ENCODE measurements around the gene NLGN1.

DNA sequence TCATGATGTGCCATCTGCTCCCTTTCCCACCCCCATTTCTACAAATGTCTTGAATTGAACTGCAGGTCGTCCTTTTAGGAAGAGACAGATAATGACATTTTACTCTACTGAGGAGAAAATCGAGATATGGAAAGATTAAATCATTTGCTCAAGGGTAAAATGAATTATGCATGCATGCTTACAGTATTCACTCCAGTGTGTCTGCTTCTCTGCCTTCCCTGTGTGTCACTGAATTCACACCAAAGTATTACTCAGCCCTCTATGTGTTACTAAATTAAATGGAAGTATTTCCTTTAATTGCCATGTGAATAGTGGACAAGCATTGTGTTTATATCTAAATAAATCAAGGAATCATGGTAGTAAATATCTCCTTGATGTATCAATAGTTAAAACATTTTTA, 449.0 kb downstream of the NLGN1 start:
- TF ChIP-seq, protein P1, sequence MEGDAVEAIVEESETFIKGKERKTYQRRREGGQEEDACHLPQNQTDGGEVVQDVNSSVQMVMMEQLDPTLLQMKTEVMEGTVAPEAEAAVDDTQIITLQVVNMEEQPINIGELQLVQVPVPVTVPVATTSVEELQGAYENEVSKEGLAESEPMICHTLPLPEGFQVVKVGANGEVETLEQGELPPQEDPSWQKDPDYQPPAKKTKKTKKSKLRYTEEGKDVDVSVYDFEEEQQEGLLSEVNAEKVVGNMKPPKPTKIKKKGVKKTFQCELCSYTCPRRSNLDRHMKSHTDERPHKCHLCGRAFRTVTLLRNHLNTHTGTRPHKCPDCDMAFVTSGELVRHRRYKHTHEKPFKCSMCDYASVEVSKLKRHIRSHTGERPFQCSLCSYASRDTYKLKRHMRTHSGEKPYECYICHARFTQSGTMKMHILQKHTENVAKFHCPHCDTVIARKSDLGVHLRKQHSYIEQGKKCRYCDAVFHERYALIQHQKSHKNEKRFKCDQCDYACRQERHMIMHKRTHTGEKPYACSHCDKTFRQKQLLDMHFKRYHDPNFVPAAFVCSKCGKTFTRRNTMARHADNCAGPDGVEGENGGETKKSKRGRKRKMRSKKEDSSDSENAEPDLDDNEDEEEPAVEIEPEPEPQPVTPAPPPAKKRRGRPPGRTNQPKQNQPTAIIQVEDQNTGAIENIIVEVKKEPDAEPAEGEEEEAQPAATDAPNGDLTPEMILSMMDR (IDR thresholded peaks at IDR 0.05): no peak
- no peak for TF ChIP-seq POLR2A (IDR thresholded peaks at IDR 0.05; ENCODE audit: low read depth)
- TF ChIP-seq POLR2AphosphoS5 (IDR thresholded peaks at IDR 0.05): no peak
- no peak for TF ChIP-seq EP300 (IDR thresholded peaks at IDR 0.05)
